ENCODE results near the gene TMEM176B.
"Not testable (repeated sequence)": the region's sequence is repeated elsewhere in the genome, so short reads cannot be mapped to it uniquely, and the experiment has no call there.

The TMEM176B gene

DNA sequence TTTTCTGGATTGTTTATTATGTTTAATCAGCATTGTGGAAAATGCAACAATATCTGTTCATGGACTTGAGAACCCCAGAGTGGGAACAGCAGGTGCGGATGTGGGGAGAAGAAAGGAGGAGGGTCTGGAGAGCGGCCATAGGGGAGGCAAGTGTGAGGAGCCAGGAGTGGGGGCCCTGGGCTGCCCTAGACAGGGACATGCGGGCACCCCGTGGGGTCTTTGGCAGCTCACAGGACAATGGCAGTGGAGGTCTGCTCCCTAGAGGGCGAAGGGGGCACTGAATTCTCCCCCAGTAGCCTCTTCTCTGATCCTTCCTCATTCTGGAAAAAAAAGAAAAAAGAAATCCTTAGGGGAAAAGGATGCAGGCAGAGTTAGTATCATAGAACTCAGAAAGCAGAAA lies 8.9 kb downstream of the TMEM176B start:
- DNase-seq (ENCODE audit: low read depth in 3 of 3, low spot score in 1 of 3) = no peak

DNA sequence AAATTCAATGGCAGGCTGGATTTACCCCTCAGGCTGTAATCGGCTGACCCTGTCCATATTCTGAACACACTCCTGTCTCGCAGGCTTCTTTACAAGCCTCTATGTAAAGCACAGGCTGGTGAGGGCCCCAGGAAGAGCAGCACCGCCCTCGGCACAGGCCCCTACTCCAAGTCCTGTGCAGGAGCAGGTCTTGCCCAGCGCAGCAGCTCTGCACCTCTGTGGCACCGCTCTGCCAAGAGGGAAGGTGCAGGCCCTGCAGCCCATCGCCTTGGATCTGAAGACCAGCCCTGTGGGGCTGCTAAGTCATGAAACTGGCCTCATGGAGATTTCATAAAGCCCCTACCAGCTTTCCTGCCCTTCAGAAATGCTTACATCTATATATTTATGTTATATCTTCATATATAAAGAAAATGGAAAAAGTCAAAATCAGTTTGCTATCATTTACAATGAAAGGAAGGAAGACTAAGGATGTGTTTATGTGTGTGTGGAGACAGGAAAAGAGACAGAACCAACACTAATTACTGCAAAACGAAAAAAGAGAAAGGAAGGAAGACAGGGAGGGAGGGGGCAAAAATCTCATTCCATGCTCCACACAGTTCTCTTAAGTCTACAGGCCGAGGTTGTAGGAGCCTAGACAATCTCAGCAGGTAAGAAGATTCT lies 9.6 kb downstream of the TMEM176B start:
- no peak for DNase-seq (ENCODE audit: low read depth in 3 of 3, low spot score in 1 of 3)

DNA sequence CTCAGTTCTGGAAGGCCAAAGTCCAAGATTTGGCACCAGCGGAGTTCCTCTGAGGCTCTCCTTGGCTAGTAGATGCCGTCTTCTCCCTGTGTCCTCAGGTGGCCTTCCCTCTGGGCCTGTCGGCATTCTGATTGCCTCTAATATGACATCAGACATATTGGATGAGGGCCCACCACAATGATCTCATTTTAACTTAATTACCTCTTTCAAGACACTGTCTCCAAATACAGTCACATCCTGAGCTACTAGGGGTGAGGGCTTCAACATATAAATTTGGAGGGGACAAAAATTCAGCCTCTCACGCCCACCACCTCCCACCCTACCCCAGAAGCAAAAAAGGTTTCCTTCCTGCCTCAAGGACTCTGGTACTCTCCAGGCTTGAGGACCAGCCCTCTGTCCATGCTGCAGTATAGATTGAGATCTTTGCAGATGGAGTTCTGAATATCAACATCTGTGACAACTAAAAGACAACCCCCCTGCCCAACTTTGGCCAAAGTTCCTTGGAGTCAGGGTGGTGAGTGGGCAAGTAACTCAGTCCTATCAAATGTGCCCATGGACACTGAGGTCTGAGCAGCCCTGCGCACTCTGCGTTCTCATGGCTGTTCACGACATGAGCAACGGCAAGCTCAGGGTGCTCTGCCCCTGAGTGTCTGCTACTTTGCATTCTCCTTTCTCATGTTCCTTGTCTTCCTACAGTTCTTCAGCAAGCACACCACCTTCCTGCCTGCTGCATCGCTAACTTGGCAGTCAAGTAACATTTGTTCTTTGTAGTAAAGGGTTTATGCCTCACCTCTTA lies 11.5 kb downstream of the TMEM176B start:
- no peak for DNase-seq (ENCODE audit: low read depth in 3 of 3, low spot score in 1 of 3)

DNA sequence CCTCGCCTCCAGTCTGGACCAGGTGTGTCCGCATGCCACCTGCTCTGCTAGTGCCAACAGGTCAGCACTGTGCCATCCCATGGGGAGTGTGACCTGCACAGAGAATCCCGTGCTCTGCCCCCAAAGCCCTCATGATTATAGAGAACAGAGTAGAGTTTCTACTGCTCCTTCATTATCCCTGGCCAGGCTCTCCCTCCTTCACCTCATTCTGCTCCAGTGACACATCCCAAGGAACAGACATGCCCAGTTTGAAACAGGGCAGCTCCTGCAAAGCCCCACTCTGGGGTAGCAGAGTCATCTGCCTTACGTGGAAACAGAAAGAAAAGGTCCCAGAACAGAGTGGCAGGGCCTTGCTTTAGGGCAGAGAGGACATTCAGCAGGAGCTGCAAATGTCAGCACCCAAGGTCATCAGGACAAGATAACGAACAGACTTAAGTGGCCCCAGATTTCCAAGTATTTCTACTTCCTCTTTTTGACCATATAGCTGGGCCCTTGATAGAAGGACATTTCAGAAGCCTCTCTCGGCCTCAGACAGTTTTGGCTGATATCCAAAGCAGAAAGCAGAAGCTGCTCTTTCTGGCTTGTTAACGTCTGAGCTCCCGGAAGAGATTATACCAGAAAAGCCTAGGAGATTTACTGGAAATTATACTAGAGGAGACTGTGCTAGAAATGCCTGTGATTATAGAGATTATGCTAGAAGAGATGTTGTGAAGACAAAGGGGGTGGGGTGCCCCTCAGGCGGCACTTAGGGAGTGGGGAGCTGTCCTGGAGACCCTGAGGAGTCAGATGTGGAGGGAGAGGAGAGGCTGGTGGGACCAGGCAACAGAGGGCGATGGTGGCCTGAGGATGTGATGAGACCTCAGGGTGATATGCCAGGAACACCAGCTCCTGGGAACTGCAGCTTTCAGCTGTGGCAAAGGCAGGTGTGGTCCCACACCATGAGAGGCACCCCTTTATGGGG lies 12.6 kb downstream of the TMEM176B start:
- DNase-seq (ENCODE audit: low read depth in 3 of 3, low spot score in 1 of 3) = no peak

DNA sequence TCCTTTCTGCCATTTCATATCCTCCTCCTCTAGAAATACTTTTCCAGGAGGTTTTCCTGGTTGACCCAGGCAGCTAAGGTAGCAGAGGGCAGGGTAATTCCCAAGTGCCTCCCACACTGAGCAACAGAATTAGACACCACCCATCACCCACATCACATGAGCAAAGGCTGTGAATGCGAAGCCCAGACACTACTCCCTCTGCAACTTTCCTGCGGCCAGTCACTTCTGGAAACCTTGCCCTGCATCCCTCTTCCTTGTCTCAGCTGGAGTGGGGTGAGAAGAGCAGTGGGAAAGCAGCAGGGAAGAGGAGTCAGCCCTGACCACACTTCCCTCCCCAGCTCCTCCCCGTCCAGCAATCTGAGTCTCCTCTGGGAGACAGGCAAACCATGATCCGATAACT lies 15.2 kb downstream of the TMEM176B start:
- DNase-seq (ENCODE audit: low read depth in 3 of 3, low spot score in 1 of 3) = no peak

DNA sequence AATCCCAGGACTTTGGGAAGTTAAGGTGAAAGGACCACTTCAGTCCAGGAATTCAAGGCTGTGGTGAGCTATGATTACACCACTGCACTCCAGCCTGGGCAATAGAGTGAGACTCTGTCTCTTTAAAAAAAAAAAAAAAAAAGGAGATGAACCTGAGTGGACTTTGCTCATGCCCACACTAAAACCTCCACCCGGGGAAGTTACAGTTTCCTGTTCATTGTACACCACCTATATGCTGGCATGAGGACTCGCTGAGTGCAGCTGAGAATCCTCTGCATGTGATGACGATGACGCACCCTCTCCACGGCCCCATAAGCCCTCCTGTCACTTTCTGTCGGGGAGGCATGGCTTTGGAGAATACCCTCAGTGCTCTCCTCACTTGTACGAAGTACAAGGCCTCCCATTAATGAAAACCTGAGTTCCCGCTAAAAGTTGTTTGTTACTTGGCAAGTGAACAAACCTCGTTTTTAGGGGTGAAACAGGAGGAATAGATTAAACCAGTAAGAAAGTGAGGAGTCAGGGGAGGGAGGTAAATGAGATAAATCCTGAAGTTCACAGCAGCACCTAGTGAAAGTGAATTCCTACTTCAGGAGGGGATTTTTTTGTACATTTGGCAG lies 15.9 kb downstream of the TMEM176B start:
- no peak for DNase-seq (ENCODE audit: low read depth in 3 of 3, low spot score in 1 of 3)

DNA sequence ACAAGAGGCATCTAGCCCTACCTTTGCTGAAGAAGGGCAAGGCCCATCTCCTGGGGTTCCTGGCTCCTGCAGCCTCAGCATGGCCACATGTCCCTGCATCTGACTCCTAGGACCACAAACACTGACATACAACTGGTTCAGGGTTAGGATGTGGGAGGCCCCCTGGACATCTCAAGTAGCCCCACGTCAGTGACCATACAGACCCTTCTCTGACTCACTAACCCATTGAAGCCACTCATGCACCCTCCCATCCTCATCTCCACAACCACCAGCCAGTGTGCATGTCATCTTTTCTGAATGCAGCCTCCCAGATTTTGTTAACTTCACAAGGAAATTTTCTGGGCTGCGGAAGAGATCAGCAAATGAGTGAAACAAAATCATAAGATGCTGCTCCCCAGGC lies 18.2 kb downstream of the TMEM176B start:
- no peak for DNase-seq (ENCODE audit: low read depth in 3 of 3, low spot score in 1 of 3)

DNA sequence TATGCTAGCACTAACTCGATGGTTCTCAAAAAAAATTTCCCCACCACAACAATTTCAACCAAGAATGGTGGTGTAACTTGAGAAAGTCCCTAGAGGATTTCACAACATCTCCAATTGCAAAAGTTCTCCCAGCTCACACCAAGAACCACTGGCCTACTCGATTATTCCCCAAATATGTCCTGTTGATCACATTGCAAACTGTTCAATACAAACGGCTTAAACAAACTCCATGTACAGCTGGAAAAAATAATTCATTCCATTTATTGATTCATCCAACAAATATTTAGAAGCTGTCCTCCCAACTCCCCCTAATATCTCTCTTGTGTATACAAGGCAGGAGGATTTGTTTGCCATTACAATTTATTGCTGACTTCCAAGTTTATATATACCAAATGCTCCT lies 19.1 kb downstream of the TMEM176B start:
- no peak for DNase-seq (ENCODE audit: low read depth in 3 of 3, low spot score in 1 of 3)

DNA sequence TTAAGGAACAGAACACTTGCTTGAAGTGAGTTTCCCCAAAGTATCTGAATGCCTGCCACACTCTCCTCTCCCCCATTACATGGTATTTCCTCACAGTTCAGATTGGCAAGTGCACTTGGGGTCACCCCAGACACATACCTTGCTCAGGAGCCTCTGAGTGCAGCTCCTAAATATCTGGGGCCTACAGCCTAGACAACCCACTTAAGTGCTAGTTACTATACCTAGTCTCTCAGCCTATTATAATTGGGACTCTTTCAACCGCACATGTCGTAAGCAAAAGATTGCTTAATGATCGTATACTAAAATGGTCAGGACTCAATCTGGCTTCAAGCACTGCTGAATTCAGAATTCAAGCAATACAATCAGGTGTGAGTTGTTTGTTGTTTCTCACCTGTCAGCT lies 19.9 kb downstream of the TMEM176B start:
- no peak for DNase-seq (ENCODE audit: low read depth in 3 of 3, low spot score in 1 of 3)

DNA sequence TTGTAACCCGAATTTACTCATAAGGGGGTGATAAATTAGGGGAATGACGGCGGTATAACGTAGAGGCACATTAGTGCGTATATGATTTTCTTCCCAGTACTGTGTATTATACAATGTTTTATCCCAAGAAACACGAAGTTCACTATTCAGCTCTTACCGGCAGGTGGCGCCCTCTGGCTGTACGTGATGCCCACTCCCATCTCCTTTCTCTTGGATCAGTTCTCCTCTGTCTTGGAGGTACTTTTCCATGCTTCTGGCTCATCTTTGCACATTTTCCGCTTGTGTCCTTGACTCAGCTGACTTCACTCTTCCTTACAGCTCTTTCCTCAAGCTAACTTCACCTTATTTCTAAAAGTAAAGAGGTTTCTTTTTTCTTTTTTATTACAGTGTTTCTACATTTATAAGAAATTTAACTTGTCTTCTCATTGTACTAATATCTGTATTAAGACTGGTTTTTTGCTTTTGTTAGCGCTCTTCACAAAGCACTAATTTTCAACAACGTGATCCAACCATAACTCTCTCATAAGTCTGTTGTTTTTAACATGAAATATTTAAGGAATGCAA lies 21.3 kb downstream of the TMEM176B start:
- peak in 2 of 3 donors; percentile 40 to 67 for DNase-seq (ENCODE audit: low read depth in 3 of 3, low spot score in 1 of 3)

DNA sequence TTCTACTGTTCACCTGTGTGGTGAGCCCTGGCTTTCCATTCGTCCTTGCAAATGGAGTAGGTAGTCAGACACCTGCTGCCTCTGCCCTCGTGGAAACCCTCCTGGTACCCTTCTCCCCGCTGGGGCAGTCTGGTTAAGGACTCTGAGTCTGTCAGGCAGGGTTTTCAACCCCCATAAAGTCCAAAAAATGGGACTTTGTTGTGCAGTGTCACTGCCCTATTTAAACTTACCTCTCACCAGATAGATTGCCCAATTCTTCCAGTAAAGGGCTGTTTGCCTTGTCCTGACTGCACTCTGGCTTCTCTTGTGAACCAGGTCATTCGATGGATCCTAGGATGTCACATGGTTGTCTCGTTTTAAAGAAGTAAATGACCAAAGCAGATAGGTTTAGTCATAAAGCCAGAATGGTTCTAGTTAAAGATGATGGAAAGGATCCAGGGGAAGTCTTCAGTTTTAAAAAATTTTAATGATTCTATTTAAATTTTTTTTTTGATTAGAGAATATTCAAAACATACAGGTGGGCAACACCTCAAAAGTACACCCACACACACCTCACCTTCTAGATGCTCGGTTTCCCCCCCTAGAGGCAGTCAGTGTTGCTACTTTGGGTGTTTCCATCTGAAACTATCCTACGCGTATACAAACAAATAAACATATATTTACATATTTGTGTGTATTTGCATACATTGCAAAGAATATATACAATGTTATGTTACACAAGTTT lies 22.0 kb downstream of the TMEM176B start:
- DNase-seq (ENCODE audit: low read depth in 3 of 3, low spot score in 1 of 3) = no peak

DNA sequence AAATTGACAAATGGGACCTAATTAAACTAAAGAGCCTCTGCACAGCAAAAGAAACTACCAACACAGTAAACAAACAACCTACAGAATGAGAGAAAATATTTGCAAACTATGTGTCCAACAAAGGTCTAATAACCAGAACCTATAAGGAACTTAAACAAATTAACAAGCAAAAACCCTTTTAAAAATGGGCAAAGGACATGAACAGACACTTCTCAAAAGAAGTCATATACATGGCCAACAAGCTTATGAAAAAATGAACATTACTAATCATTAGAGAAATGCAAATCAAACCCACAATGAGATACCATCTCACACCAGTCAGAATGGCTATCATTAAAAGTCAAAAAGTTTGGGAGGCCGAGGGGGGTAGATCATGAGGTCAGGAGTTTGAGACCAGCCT lies 26.0 kb downstream of the TMEM176B start:
- DNase-seq (ENCODE audit: low read depth in 3 of 3, low spot score in 1 of 3) = not testable (repeated sequence)

DNA sequence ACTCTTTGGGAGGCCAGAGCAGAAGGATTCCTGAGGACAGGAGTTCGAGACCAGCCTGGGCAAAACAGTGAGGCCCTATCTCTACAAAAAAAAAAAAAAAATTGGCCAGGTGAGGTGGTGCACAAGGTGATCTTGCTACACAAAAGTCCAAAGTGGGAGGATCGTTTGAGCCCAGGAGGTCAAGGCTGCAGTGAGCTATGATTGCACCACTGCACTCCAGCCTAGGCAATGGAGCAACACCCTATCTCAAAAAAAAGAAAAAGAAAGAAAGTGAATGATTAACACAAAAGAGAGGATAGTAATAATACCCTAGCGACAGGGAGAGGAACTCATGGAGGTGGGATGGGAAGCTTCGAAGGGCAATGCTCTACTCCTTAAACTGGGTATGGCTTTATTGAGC lies 30.4 kb downstream of the TMEM176B start:
- DNase-seq (ENCODE audit: low read depth in 3 of 3, low spot score in 1 of 3) = no peak

DNA sequence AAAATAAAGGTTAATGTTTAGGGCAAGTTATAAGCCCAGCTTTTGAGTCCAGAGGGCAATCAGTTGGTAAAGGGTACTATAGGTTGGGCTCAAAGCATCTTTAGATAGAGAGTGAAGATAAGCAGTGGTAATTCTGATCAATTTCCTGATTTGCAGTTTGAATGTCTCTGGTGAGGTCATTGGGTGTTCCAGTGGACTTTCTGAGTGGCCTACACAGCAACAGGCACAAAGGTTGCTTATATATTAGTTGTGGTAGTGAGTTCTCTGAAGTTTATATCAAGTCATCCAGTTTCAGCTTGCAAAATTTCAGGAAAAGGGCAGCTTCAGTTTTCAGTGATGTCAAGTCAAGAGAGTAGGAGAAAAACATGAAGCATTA lies 33.8 kb downstream of the TMEM176B start:
- no peak for DNase-seq (ENCODE audit: low read depth in 3 of 3, low spot score in 1 of 3)

DNA sequence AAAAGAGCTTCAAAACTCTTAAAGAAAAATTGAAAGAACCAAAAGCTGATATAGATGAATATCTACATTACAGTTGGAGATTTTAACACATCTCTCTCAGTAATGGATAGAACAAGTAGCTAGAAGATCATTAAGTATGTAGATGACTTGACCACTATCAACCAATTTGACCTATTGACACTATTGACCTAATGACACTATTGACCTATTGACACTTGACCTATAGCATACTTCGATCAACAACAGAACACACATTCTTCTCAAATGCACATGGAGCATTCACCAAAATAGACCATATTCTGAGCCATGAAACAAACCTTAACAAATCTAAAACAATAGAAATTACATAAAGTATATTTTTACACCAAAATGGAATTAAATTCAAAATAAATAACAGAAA lies 40.7 kb downstream of the TMEM176B start:
- DNase-seq (ENCODE audit: low read depth in 3 of 3, low spot score in 1 of 3) = no peak

DNA sequence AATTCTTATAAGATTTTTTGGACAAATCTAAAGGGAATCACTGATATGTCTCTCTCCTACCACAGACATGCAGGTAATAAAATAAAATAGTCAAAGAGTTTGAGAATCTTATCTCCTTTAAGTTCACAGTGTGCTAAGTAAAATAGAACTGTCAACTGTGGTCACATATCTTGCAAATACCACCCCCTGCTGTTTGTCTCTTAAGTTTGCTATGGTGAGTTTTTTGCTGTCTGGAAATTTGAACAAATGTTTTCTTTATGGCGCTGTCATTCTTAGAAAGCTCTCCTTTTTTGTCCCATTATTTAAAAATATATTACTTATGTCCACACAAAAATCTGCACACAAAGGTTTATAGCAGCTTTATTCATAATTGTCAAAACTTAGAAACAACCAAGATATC lies 43.3 kb downstream of the TMEM176B start:
- no peak for DNase-seq (ENCODE audit: low read depth in 3 of 3, low spot score in 1 of 3)

DNA sequence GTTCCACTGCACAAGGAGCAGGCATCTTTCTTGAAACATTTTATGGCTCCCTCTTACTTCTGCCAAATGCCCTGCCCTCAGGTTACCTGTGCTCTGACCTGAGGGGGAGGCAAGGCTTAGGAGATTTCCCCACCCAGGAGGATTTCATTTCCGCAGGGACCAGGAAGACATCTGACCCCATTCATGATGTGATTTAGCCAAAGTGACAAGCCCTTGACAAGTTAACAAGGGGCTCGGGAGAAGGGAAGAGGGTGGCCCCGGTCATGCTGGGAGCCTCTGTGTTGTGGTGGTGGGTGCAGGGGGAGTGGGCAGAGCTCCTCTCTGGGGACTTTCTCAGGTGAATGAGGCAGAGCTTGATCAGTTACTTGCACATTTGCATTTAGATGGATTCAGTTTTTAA lies 44.0 kb downstream of the TMEM176B start:
- no peak for DNase-seq (ENCODE audit: low read depth in 3 of 3, low spot score in 1 of 3)

DNA sequence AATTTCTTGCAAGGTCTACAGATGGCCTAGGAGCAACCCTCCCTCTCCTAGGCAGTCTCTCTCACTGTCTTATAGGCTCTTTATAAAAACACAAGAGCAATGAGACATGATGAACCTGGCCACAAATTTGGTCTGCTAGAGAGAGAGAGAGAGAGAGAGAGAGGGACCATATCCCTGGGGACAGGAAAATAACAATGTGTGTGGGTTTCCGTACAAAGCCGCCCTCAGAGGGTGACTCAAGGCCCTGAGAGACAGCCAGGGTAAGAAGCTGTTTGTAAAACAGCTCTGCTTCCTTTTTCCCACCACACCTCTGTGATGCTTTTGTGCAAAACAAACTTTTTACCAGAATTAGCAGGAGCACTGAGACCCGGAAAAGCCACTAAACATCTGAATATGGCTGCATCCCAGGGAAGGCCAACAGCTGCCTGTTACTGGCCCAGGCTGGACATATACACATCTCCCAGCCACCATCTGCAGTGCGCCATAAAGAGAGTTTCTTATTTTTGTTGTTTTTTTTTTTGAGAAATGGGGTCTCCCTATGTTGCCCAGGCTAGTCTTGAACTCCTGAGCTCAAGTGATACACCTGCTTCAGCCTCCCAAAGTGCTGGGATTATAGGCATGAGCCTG lies 44.6 kb downstream of the TMEM176B start:
- peak in 2 of 3 donors; percentile 56 to 60 for DNase-seq (ENCODE audit: low read depth in 3 of 3, low spot score in 1 of 3)

DNA sequence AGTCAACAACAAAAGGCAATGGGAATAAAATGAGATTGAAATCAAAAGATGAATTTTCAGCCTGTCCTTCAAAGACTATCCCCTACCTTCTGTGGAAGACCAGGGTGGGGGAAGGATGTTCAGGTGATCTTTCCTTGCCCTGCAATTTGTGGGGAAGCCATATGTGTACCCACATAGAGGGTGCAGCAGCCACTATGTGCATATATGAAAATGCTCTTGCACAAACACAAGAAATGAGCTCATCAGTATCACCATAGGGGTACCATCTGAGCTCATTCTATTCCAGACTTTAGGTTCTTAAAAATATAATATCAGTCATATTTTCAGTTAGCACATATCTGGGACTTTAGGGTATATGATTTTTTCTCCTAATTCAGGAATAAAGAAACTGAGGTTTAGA lies 45.2 kb downstream of the TMEM176B start:
- DNase-seq (ENCODE audit: low read depth in 3 of 3, low spot score in 1 of 3) = no peak
